ENCODE measurements around the gene HS6ST3. TPM values are rescaled to one million over a fixed set of nuclear protein-coding genes. Genes with fewer than 3 reads are reported as not detected.

HS6ST3 gene
- total RNA-seq, 1 donor from 2014 or later, result 3.0 TPM

DNA sequence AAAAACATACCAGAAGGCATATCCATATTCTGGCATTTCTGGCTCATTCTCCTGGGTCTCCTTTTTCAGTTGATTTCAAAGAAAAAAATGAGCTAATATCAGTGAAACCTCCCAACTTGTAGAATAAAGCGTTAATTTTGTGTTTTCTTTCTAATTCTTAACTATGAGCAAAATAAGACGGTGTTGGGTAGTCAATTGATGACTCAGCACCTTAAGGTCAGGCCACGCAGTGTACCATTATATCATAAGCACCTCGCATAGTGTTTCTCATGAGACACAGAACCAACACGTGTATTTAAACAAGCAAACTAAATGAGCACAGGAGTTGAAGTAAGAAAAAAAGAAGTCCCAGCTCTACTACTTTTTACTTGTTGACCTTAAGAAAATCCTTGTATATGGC, 729.5 kb downstream of the HS6ST3 start:
- Histone ChIP-seq H3K9me3 (peaks cover 0 to under 1% of the 10 kb centered on the region in 2 donors), H3K36me3 (no peaks in the 10 kb centered on the region), H3K4me1 (peaks cover 10 to 35% of the 10 kb centered on the region in 2 donors), H3K27me3 (no peaks in the 10 kb centered on the region), H3K27ac (no peak overlapping the region), H3K4me3 (no peak overlapping the region)
- intact Hi-C loops (cut with DNase I), result no loop called here
- no peak for DNase-seq (ENCODE audit: low spot score in 2 of 2)
- TF ChIP-seq, protein P1, sequence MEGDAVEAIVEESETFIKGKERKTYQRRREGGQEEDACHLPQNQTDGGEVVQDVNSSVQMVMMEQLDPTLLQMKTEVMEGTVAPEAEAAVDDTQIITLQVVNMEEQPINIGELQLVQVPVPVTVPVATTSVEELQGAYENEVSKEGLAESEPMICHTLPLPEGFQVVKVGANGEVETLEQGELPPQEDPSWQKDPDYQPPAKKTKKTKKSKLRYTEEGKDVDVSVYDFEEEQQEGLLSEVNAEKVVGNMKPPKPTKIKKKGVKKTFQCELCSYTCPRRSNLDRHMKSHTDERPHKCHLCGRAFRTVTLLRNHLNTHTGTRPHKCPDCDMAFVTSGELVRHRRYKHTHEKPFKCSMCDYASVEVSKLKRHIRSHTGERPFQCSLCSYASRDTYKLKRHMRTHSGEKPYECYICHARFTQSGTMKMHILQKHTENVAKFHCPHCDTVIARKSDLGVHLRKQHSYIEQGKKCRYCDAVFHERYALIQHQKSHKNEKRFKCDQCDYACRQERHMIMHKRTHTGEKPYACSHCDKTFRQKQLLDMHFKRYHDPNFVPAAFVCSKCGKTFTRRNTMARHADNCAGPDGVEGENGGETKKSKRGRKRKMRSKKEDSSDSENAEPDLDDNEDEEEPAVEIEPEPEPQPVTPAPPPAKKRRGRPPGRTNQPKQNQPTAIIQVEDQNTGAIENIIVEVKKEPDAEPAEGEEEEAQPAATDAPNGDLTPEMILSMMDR (IDR thresholded peaks at IDR 0.05), result no peak

DNA sequence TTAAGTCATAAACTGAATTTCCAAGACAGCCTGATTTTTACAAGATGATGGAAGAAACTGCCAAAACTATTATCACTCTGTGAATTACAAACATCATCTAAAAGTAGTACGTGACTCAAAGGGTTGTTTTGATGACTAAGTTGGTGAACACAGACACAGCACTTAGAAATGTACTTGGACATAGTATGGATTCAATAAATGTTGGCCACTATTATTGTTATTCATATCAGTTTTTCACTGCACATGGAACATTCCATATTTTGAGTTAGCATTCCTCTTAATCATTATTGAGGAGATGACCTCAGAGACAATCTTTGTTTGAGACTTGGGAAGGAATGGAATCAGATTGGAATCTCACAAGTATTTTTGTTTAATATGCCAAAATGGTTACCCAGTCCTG, 731.5 kb downstream of the HS6ST3 start:
- TF ChIP-seq, protein P1 (IDR thresholded peaks at IDR 0.05), result no peak
- H3K4me1 ChIP-seq, result peaks cover 7 to 23% of the 10 kb centered on the region in 2 donors
- DNase-seq (ENCODE audit: low spot score in 2 of 2), result no peak
- intact Hi-C loops (cut with DNase I), result loop anchor here (5.0 kb wide), 2 partner anchors 76 to 136 kb away; no protein-coding TSS in a partner anchor
- H3K4me3 ChIP-seq, result no peak overlapping the region
- H3K36me3 ChIP-seq, result no peaks in the 10 kb centered on the region
- no peak overlapping the region for H3K27ac ChIP-seq
- H3K27me3 ChIP-seq, result no peaks in the 10 kb centered on the region
- no peaks in the 10 kb centered on the region for H3K9me3 ChIP-seq

DNA sequence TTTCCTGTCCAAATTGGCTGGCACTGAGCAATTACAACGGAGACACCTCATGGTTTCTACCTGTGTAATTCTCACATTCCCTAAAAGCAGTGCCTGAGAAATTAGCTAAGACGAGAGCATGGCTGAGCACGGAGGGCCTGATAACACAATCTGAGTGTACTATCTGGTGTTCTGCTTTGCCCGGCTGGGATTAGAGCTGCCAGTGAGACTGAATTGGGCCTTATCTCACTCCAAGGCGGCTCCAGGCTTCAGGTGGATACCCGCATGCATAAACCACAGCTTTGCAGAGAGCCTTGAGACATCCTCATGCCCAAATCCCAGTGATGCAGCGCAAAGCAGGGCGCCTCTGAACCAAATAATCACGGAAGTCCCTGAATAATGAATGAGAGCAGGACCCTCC, 732.1 kb downstream of the HS6ST3 start:
- TF ChIP-seq, protein P1 (IDR thresholded peaks at IDR 0.05), result no peak
- peaks cover 1 to 17% of the 10 kb centered on the region in 2 donors for H3K4me1 ChIP-seq
- no peak for DNase-seq (ENCODE audit: low spot score in 2 of 2)
- intact Hi-C loops (cut with DNase I), result loop anchor here (5.0 kb wide), 2 partner anchors 75 to 135 kb away; no protein-coding TSS in a partner anchor
- H3K27ac ChIP-seq, result no peak overlapping the region
- no peaks in the 10 kb centered on the region for H3K36me3 ChIP-seq
- no peaks in the 10 kb centered on the region for H3K27me3 ChIP-seq
- no peaks in the 10 kb centered on the region for H3K9me3 ChIP-seq
- H3K4me3 ChIP-seq, result no peak overlapping the region

DNA sequence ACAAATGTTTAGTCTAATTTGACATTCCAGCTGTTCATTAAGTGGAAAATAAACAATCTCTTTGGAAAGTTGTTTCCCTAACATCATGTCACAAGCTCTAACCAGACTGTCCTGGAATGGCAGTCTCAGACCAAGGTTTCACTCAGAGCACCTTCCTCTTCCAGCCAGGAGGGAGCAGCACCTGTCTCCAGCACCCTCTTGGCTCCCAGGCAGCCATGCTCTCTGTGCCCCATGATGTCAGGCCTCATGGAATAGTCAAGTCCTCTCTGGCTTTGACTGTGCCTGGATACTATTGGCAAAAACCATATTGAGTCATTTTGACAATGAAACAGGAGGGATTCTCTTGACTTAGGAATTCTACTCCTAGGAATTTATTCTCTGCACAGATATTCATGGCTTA, 733.0 kb downstream of the HS6ST3 start:
- Histone ChIP-seq H3K9me3 (no peaks in the 10 kb centered on the region), H3K27me3 (no peaks in the 10 kb centered on the region), H3K4me1 (peaks cover 0 to 15% of the 10 kb centered on the region in 2 donors), H3K27ac (no peak overlapping the region), H3K4me3 (no peak overlapping the region), H3K36me3 (no peaks in the 10 kb centered on the region)
- intact Hi-C loops (cut with DNase I), result loop anchor here (5.0 kb wide), 2 partner anchors 74 to 134 kb away; no protein-coding TSS in a partner anchor
- TF ChIP-seq, protein P1 (IDR thresholded peaks at IDR 0.05), result peak in 1 of 3 experiments; percentile 12
- DNase-seq (ENCODE audit: low spot score in 2 of 2), result no peak

DNA sequence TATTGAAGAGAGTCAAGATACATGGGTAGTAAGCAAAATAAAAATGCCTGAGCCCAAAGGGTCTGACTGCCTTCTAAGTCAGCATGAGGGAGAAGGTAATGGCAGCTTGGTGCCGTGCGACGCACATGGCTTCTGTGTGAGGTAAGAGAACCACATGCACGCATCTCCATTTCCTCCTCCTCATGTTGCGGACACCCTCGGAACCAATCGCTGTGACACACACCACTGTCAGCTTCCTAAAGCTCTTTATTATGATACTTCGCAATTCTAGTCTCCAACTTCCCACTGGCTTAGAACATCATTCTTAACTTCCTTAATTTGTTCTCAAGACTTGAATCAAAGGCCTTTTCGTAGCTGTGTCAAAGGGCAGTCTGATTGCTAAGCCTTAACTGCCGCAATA, 734.2 kb downstream of the HS6ST3 start:
- no peaks in the 10 kb centered on the region for H3K36me3 ChIP-seq

More for the DNA sequence above, 734.2 kb downstream of the HS6ST3 start:
- peaks cover 0 to 15% of the 10 kb centered on the region in 2 donors for H3K4me1 ChIP-seq
- H3K27ac ChIP-seq, result no peak overlapping the region
- TF ChIP-seq, protein P1 (IDR thresholded peaks at IDR 0.05), result no peak
- H3K9me3 ChIP-seq, result no peaks in the 10 kb centered on the region
- intact Hi-C loops (cut with DNase I), result loop anchor here (5.0 kb wide), 2 partner anchors 73 to 133 kb away; no protein-coding TSS in a partner anchor
- no peak for DNase-seq (ENCODE audit: low spot score in 2 of 2)
- H3K27me3 ChIP-seq, result no peaks in the 10 kb centered on the region
- H3K4me3 ChIP-seq, result no peak overlapping the region
